GM19099 (cell line): Measurements from ENCODE around the gene DCLK3.

Experiments used
- POLR2A ChIP-seq: IDR thresholded peaks from 3 replicates; pipeline ENCODE4 v1.6.1; 2011; ENCODE audit warnings: low read depth; ENCODE audit not compliant: insufficient read length; ENCODE audit errors: extremely low read depth

DCLK3 gene

GRCh38 chr3:36743826-36744225, 20.5 kb downstream of the DCLK3 start:
- TF ChIP-seq POLR2A: no peak

- no peak for TF ChIP-seq POLR2A
Observed at GRCh38 chr3:36741285-36741684, 23.1 kb downstream of the DCLK3 start.

GRCh38 chr3:36740787-36741186, 23.6 kb downstream of the DCLK3 start:
- TF ChIP-seq POLR2A: no peak

GRCh38 chr3:36738702-36739101, 25.7 kb downstream of the DCLK3 start:
- no peak for TF ChIP-seq POLR2A

DNA sequence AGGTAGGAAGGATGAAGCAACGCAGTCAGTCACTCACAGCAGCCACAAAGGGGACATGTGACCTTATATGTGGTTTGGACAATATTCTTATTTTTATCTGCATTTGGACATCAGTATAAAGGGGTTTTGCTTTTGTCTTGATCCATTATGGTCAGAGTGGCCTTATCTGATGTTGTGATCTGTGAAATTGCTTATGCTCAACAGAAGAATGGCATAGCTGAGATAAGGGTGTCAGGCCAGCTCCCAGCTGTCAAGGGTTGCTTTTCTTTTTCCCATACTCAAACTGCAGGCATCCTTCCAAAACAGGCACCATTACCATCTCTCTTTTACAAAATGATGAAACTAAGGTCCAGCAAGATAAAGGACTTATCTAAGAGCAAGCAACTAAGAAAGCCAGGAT, 28.1 kb downstream of the DCLK3 start:
- TF ChIP-seq POLR2A: no peak

DNA sequence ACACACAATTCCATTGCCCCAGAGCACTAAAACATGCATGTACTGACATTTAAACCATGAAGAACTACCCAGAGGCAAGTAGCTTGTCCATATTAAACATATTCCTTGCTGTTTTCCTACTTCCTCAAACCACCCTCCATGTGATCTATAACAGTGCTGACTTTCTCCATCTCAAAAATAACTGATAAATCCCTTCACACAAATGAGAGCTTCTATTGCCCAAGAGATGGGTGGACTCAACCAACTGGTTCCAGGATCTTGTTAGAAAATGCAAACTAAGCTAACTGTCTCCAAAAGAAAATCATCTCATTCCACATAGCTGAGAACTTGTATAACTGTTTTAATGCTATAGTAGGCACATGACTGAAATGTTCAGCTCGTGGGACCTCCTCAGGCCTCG, 29.6 kb downstream of the DCLK3 start:
- TF ChIP-seq POLR2A: no peak

DNA sequence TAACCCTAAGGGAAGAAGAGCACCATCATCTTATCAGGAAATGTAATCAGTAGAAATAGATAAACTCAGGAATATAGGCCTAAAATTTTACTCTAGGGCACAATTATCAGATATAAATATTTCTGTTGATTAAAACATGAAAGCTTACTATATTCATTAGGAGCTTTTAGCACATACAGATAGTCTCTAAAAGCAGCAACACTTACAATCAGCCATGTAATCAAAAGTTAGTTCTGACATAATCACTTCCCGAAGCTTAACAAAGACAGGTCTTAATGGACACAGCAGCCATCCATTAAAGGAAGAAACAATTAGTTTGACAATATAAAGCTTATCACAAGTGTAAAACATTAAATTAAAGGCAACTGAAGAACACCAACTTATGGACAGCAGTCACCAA, 30.6 kb downstream of the DCLK3 start:
- no peak for TF ChIP-seq POLR2A

GRCh38 chr3:36733162-36733696, 31.1 kb downstream of the DCLK3 start:
- no peak for TF ChIP-seq POLR2A

GRCh38 chr3:36730966-36731365, 33.4 kb downstream of the DCLK3 start:
- TF ChIP-seq POLR2A: no peak

DNA sequence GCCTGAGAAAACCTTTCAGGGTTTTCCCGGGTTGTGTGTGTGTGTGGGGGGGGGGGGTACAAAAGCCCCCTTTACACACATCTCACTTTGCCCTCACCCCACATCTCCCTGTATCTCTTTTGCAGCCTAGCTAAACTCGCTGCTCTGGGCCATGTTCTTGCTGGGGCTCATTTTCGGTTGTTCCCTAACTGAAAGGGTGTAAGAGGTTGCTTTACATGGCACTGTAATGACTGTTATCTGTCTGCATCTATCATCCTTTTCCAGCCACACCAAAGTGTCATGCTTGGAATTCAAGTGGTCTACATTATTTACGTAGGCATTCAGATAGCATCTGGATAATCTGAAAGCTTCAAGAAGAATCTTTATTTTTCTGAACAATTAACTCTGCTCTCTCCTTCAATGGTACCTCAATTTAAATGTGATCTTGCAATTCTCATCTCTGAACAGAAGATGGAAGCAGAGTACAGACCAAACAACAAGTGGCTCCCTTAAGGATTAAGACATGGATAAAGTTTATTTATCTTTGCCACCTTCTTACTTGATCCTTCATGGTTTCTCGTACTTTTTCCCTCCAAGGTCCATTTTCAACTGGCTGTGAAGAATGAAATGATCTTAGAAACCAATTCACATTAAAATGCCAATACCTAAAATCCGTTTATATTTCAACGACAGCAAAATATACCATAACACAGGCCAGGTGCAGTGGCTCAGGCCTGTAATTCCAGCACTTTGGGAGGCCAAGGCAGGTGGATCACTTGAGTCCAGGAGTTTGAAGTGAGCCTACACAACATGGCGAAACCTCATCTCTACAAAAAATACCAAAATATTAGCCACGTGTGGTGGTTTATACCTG, 34.9 kb downstream of the DCLK3 start:
- no peak for TF ChIP-seq POLR2A

GRCh38 chr3:36714343-36715086, 49.8 kb downstream of the DCLK3 start:
- no peak for TF ChIP-seq POLR2A

DNA sequence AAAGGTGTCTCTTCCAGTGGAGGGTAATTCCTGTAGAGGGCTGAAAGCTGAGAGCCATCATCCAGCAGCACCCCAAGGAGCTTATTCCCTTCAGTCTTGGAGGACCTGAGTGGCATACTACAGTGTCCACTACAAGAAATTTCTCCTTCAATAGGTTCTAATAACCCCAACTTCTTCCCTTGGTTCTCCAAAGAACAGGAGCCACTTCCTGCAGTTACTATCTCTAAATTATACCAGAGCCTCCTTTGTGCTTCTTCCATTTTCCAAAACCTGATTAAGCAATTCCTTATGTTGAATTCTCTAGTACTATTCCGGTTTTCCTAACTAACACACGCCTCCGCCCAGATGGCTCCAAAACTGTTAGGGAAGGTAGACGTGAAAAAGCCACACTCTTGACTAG, 50.4 kb downstream of the DCLK3 start:
- no peak for TF ChIP-seq POLR2A

- no peak for TF ChIP-seq POLR2A
Observed at GRCh38 chr3:36710606-36711005, 53.7 kb downstream of the DCLK3 start.

GRCh38 chr3:36709826-36710365, 54.5 kb downstream of the DCLK3 start:
- no peak for TF ChIP-seq POLR2A

DNA sequence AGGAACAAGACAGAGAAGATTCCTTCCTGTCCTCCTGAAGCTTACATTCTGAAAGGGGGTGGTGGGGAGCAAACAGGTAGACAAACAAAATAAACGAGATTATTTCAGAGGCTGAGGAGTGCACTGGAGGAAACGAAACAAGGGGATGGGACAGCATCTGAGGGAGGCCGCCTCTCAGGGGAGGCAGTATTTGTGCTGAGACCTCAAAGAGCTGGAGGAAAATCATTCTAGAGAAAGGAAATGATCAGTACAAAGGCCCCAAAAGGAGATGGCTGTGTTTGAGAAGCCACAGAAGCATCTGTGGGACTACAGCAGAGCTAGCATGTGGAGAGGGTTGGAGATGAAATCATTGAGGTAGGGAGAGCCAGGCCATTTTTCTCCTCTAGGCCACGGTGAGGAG, 55.1 kb downstream of the DCLK3 start:
- no peak for TF ChIP-seq POLR2A

- no peak for TF ChIP-seq POLR2A
Observed at GRCh38 chr3:36707623-36708409, 56.5 kb downstream of the DCLK3 start.

- TF ChIP-seq POLR2A: no peak
Observed at GRCh38 chr3:36705015-36705414, 59.3 kb downstream of the DCLK3 start.
